GM12878 (cell line): ENCODE data around the gene ARHGEF17.

Experiments used
- ATF2 ChIP-seq: IDR thresholded peaks from 2 replicates; pipeline ENCODE4 v1.6.1; 2012; ENCODE audit warnings: low read length, inconsistent platforms
- EP300 ChIP-seq, 2 experiments: fragments of 150-350 bp in 1 of 2; IDR thresholded peaks; 2 replicates each; pipeline ENCODE4 v1.6.1; 2011 to 2012; ENCODE audit warnings: low read depth in 2 of 2, low read length in 2 of 2, borderline replicate concordance in 1 of 2, improper control_type of control experiment in 1 of 2, inconsistent platforms in 1 of 2; ENCODE audit not compliant: control insufficient read depth in 1 of 2
- NFIC ChIP-seq: IDR thresholded peaks from 2 replicates; pipeline ENCODE4 v1.6.1; 2012; ENCODE audit warnings: low read depth, mild to moderate bottlenecking, inconsistent platforms, low read length, moderate library complexity
- REST ChIP-seq: IDR thresholded peaks from 2 replicates; pipeline ENCODE4 v1.6.1; 2012; ENCODE audit warnings: mild to moderate bottlenecking, low read depth, low read length
- SP1 ChIP-seq: IDR thresholded peaks from one replicate; pipeline ENCODE4 v1.6.1; 2011; ENCODE audit warnings: low read depth, low read length

GRCh38 chr11:73398721-73399120 lies 90.6 kb downstream of the ARHGEF17 start:
- TF ChIP-seq NFIC (no peak), REST (no peak), EP300 (IDR thresholded peaks at IDR 0.05; ENCODE audit: borderline replicate concordance in 1 of 2, control insufficient read depth in 1 of 2, low read depth in 2 of 2, low read length in 2 of 2) (no peak), SP1 (no peak), ATF2 (no peak)
